GM23338 (cell line): ENCODE measurements around the gene SEL1L2. TPM values are rescaled to one million over a fixed set of nuclear protein-coding genes. Genes with fewer than 3 reads are reported as not detected.

ENCODE experiments used
- ATAC-seq: fragments of 200-7000 bp; cut with Tn5 transposase; 3 replicates; pipeline ENCODE4 v1.9.1; 2020
- DNase-seq: peaks from one replicate; pipeline ENCODE4 v3.0.0-alpha.2; 2015; ENCODE audit warnings: low spot score
- H2AFZ ChIP-seq: fragments of 200-600 bp; sonication (generic); 2 replicates; pipeline ENCODE4 v1.8.0; 2016; ENCODE audit warnings: antibody characterized with exemption, mild to moderate bottlenecking, moderate library complexity
- H3F3A ChIP-seq: fragments of 200-600 bp; sonication (generic); replicated peaks from 2 replicates; pipeline ENCODE4 v1.8.0; 2017; ENCODE audit warnings: antibody characterized with exemption, mixed run types, low read depth
- H3K27ac ChIP-seq: fragments of 200-600 bp; sonication (generic); 2 replicates; pipeline ENCODE4 v1.6.1; 2016; ENCODE audit warnings: low read depth
- H3K27me3 ChIP-seq: fragments of 200-600 bp; sonication (generic); 2 replicates; pipeline ENCODE4 v1.8.0; 2016; ENCODE audit warnings: mild to moderate bottlenecking, mixed run types, moderate library complexity; ENCODE audit not compliant: insufficient read depth
- H3K36me3 ChIP-seq: fragments of 200-600 bp; sonication (generic); 2 replicates; pipeline ENCODE4 v1.8.0; 2016; ENCODE audit warnings: mild to moderate bottlenecking; ENCODE audit not compliant: insufficient read depth
- H3K4me1 ChIP-seq: fragments of 200-600 bp; sonication (generic); 2 replicates; pipeline ENCODE4 v1.8.0; 2016; ENCODE audit warnings: mild to moderate bottlenecking, moderate library complexity; ENCODE audit not compliant: insufficient read depth
- H3K4me2 ChIP-seq: fragments of 200-600 bp; sonication (generic); 2 replicates; pipeline ENCODE4 v1.7.1; 2017; ENCODE audit warnings: mixed run types
- H3K4me3 ChIP-seq: fragments of 200-600 bp; sonication (generic); 2 replicates; pipeline ENCODE4 v1.6.1; 2016; ENCODE audit warnings: mixed run types
- H3K79me2 ChIP-seq: fragments of 200-600 bp; sonication (generic); replicated peaks from 2 replicates; pipeline ENCODE4 v1.8.0; 2017; ENCODE audit warnings: mild to moderate bottlenecking; ENCODE audit not compliant: insufficient read depth
- H3K9me2 ChIP-seq: fragments of 200-600 bp; sonication (generic); 2 replicates; pipeline ENCODE4 v1.8.0; 2017; ENCODE audit not compliant: insufficient read depth
- H4K20me1 ChIP-seq: fragments of 200-600 bp; sonication (generic); replicated peaks from 2 replicates; pipeline ENCODE4 v1.8.0; 2017; ENCODE audit warnings: mild to moderate bottlenecking; ENCODE audit not compliant: insufficient read depth
- H3K27ac Mint-ChIP-seq: 2 replicates; pipeline ENCODE4 v1.8.0; 2020; ENCODE audit warnings: inconsistent platforms, mild to moderate bottlenecking, moderate library complexity, mixed read lengths
- H3K27me3 Mint-ChIP-seq: 3 replicates; pipeline ENCODE4 v1.8.0; 2022; ENCODE audit warnings: low read depth, mild to moderate bottlenecking, moderate library complexity, mixed read lengths, inconsistent platforms; ENCODE audit not compliant: insufficient read depth, poor library complexity
- H3K36me3 Mint-ChIP-seq: 3 replicates; pipeline ENCODE4 v1.8.0; 2021; ENCODE audit warnings: low read depth, mild to moderate bottlenecking, inconsistent platforms, moderate library complexity, mixed read lengths
- H3K4me1 Mint-ChIP-seq: 3 replicates; pipeline ENCODE4 v1.8.0; 2020; ENCODE audit warnings: mild to moderate bottlenecking, inconsistent platforms, mixed read lengths
- H3K4me3 Mint-ChIP-seq: 3 replicates; pipeline ENCODE4 v1.8.0; 2021; ENCODE audit warnings: moderate library complexity, mild to moderate bottlenecking, inconsistent platforms, mixed read lengths
- H3K9me3 Mint-ChIP-seq: 3 replicates; pipeline ENCODE4 v1.8.0; 2020; ENCODE audit warnings: moderate library complexity, mild to moderate bottlenecking, inconsistent platforms, mixed read lengths
- CREB1 ChIP-seq: fragments of 250-450 bp; sonication (Bioruptor Pico); IDR thresholded peaks from 2 replicates; pipeline ENCODE4 v1.5.0; 2020; ENCODE audit warnings: low read depth, mild to moderate bottlenecking, moderate library complexity
- ETS1 ChIP-seq: IDR thresholded peaks from 2 replicates; pipeline ENCODE4 v1.6.1; 2016; ENCODE audit warnings: antibody characterized with exemption
- EZH2 ChIP-seq: fragments of 200-600 bp; sonication (generic); IDR thresholded peaks from one replicate; pipeline ENCODE4 v1.8.0; 2017; ENCODE audit warnings: antibody characterized with exemption, mild to moderate bottlenecking, low read depth; ENCODE audit not compliant: unreplicated experiment
- JUNB ChIP-seq: IDR thresholded peaks from one replicate; pipeline ENCODE4 v1.6.1; 2016; ENCODE audit warnings: antibody characterized with exemption; ENCODE audit not compliant: unreplicated experiment
- NANOG ChIP-seq: IDR thresholded peaks from 2 replicates; pipeline ENCODE4 v1.6.1; 2016; ENCODE audit warnings: antibody characterized with exemption, borderline replicate concordance
- POLR2AphosphoS5 ChIP-seq: IDR thresholded peaks from 2 replicates; pipeline ENCODE4 v1.6.1; 2016; ENCODE audit warnings: antibody characterized with exemption, low read depth
- STAT1 ChIP-seq: IDR thresholded peaks from one replicate; pipeline ENCODE4 v1.6.1; 2016; ENCODE audit warnings: antibody characterized with exemption; ENCODE audit not compliant: unreplicated experiment
- ZNF114 ChIP-seq: fragments of 250-450 bp; sonication (Bioruptor Pico); IDR thresholded peaks from 2 replicates; pipeline ENCODE4 v1.5.0; 2020; ENCODE audit warnings: mild to moderate bottlenecking, moderate library complexity
- ZNF331 ChIP-seq: fragments of 250-450 bp; sonication (Bioruptor Pico); IDR thresholded peaks from 2 replicates; pipeline ENCODE4 v1.5.0; 2020; ENCODE audit warnings: low read depth, mild to moderate bottlenecking, moderate library complexity
- ZNF462 ChIP-seq: fragments of 250-450 bp; sonication (Bioruptor Pico); IDR thresholded peaks from 2 replicates; pipeline ENCODE4 v1.5.0; 2020; ENCODE audit warnings: mild to moderate bottlenecking, moderate library complexity
- polyA plus RNA-seq: library from polyadenylated mRNA; unstranded; fragments of >200 nt; fragmentation: Nextera tagmentation; extraction: Ambion mirVana; gene quantifications from 2 replicates; pipeline ENCODE4 v1.2.1, GENCODE V29; 2016
- total RNA-seq: library from RNA; depleted of rRNA; stranded (reverse); fragments of >200 nt; shearing (Covaris generic); gene quantifications from 2 replicates; pipeline ENCODE4 v1.2.3, GENCODE V29; 2014
- TF ChIP-seq, protein P1 (sequence below), 2 experiments: fragments of 200-600 bp in 1 of 2; sonication (generic) in 1 of 2; conservative IDR thresholded peaks; 2 replicates each; pipeline versions ENCODE4 v1.5.1 to v1.6.1; 2016 to 2017; ENCODE audit warnings: antibody characterized with exemption in 2 of 2, low read depth in 2 of 2, mild to moderate bottlenecking in 2 of 2, moderate library complexity in 1 of 2

SEL1L2 gene
- total and polyA plus RNA-seq, 2 experiments from 2014 or later, result not detected

DNA sequence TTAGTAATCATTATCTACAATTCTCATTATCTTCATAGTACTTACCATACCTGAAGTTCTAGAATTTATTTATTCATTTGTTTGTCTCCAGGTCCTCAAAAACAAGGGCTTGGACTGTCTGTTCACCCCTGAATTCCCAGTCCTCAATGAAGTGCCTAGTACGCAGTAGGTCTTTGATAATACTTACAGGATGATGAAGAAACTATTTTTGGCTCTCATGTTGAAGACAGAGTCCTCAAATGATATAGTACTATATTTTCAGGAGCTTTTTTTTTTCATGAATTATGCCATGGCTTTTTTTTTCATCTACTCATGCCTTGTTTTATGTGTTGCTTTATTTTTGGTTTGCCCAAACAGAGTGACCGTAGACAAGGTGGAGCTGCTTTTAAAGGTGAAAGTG lies 139.1 kb downstream of the SEL1L2 start:
- Histone ChIP-seq H3F3A (no peaks in the 10 kb centered on the region), H3K9me2 (peaks cover 8% of the 10 kb centered on the region), H3K4me3 (no peak overlapping the region), H3K4me1 (no peaks in the 10 kb centered on the region), H2AFZ (no peak overlapping the region), H4K20me1 (no peaks in the 10 kb centered on the region), H3K4me2 (no peak overlapping the region), H3K36me3 (no peaks in the 10 kb centered on the region), H3K79me2 (no peaks in the 10 kb centered on the region), H3K27ac (no peak overlapping the region), H3K27me3 (no peaks in the 10 kb centered on the region)
- H3K36me3 Mint-ChIP-seq, result no peaks in the 10 kb centered on the region
- no peak overlapping the region for H3K4me3 Mint-ChIP-seq
- H3K4me1 Mint-ChIP-seq, result no peaks in the 10 kb centered on the region
- DNase-seq, result no peak
- TF ChIP-seq, protein P1, sequence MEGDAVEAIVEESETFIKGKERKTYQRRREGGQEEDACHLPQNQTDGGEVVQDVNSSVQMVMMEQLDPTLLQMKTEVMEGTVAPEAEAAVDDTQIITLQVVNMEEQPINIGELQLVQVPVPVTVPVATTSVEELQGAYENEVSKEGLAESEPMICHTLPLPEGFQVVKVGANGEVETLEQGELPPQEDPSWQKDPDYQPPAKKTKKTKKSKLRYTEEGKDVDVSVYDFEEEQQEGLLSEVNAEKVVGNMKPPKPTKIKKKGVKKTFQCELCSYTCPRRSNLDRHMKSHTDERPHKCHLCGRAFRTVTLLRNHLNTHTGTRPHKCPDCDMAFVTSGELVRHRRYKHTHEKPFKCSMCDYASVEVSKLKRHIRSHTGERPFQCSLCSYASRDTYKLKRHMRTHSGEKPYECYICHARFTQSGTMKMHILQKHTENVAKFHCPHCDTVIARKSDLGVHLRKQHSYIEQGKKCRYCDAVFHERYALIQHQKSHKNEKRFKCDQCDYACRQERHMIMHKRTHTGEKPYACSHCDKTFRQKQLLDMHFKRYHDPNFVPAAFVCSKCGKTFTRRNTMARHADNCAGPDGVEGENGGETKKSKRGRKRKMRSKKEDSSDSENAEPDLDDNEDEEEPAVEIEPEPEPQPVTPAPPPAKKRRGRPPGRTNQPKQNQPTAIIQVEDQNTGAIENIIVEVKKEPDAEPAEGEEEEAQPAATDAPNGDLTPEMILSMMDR (conservative IDR thresholded peaks at IDR 0.05; ENCODE audit: low read depth in 2 of 2), result no peak
- H3K9me3 Mint-ChIP-seq, result no peaks in the 10 kb centered on the region
- H3K27me3 Mint-ChIP-seq, result peaks cover 3% of the 10 kb centered on the region
- no peak overlapping the region for H3K27ac Mint-ChIP-seq
- ATAC-seq, result no peak

- Mint-ChIP-seq H3K36me3 (no peaks in the 10 kb centered on the region), H3K27me3 (peaks cover 3% of the 10 kb centered on the region), H3K4me1 (no peaks in the 10 kb centered on the region), H3K4me3 (no peak overlapping the region), H3K27ac (no peak overlapping the region), H3K9me3 (no peaks in the 10 kb centered on the region)
- Histone ChIP-seq H3K36me3 (no peaks in the 10 kb centered on the region), H3K79me2 (no peaks in the 10 kb centered on the region), H4K20me1 (no peaks in the 10 kb centered on the region), H3K27ac (no peak overlapping the region), H2AFZ (no peak overlapping the region), H3K4me1 (no peaks in the 10 kb centered on the region), H3K4me3 (no peak overlapping the region), H3K4me2 (no peak overlapping the region), H3K27me3 (no peaks in the 10 kb centered on the region), H3K9me2 (peaks cover 8% of the 10 kb centered on the region), H3F3A (no peaks in the 10 kb centered on the region)
- DNase-seq, result no peak
- no peak for ATAC-seq
- TF ChIP-seq JUNB (no peak), ETS1 (no peak), NANOG (no peak), EZH2 (no peak), ZNF462 (CRISPR knock-in tag) (no peak), ZNF114 (CRISPR knock-in tag) (no peak), STAT1 (no peak), POLR2AphosphoS5 (no peak), CREB1 (CRISPR knock-in tag) (no peak), ZNF331 (no peak)
- TF ChIP-seq, protein P1 (conservative IDR thresholded peaks at IDR 0.05; ENCODE audit: low read depth in 2 of 2), result no peak
Measured at GRCh38 chr20:13844296-13844695, 146.1 kb downstream of the SEL1L2 start.
